ENCODE data around the gene CRIP2. TPM values are rescaled to one million over a fixed set of nuclear protein-coding genes. Genes with fewer than 3 reads are reported as not detected.

Gene CRIP2
- total RNA-seq, 1 donor from 2014 or later = 71.8 TPM

DNA sequence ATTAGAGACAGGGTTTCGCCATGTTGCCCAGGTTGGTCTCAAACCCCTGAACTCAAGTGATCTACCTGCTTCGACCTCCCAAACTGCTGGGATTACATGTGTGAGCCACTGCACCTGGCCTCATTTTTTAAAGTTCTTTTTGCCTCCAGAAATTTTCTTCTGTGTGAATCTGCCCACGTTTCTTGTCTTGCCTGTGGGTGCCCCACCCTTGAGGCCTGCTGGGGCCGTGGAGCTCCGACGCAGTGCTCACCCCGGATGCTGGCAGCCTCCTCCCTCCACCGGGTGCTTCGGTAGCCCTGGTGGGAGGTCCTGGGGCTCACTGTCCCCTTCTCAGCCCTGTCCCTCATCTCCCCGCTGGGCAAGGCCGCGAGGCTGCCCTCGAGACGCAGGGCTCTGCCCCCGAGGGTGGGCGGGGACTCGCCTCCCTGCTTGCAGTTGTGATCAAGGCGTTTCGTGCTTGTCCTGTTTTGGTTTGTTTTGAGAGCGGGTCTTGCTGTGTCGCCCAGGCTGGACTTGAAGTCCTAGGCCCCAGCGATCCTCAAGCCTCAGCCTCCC lies 19.5 kb upstream of the CRIP2 start:
- peaks cover 2% of the 10 kb centered on the region for H3K36me3 ChIP-seq (ENCODE audit: insufficient read depth, low read length)

DNA sequence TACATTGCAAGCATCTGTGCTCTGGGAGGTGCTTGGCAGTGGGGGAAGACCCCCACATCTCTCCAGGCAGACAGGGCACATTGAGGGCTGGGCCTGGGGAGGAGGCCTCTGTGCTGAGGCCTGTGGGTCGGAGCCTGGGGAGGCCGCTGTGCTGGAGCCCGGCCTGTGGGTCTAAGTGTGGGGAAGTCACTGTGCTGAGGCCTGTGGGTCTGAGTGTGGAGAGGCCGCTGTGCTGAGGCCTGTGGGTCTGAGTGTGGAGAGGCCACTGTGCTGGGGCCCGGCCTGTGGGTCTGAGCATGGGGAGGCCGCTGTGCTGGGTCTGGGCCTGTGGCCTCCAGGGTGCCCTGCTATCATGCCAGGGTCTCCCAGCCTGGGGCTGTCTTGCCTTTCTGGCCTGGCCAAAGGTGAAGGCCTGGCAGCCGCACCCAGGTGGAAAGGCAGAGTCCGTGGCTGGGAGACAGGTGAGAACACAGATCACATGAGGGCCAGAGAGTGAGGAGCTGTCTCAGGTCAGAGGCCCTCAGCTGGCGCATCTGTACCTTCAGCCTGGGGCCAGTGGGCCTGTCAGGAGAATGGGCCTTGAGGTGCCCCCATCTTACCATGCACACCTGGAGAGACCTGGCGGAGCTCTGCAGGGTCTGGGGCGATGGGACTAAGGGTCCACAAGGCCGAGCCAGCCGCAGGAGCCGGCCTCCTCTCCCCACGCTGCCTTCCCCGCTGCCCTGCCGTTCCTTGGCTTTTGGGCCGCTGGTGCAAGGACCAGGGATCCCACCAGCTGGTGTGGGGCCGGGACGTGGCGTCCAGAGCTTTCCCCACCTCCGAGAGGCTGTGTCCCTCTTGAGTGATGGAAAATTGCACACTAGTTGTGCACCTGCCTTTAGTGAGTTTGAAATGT lies 18.6 kb upstream of the CRIP2 start:
- Mint-ChIP-seq H3K4me3 (ENCODE audit: unreplicated experiment) (no peak overlapping the region), H3K9me3 (ENCODE audit: unreplicated experiment) (no peaks in the 10 kb centered on the region), H3K4me1 (ENCODE audit: low read depth, unreplicated experiment) (no peaks in the 10 kb centered on the region), H3K27me3 (ENCODE audit: low read depth, unreplicated experiment) (no peaks in the 10 kb centered on the region), H3K36me3 (ENCODE audit: low read depth, unreplicated experiment) (peaks cover 1% of the 10 kb centered on the region), H3K27ac (ENCODE audit: unreplicated experiment) (no peak overlapping the region)
- H3K9me3 ChIP-seq (ENCODE audit: insufficient read depth, low read depth, low read length) = no peaks in the 10 kb centered on the region
- H3K4me1 ChIP-seq (ENCODE audit: insufficient read depth, low read length) = no peaks in the 10 kb centered on the region
- peaks cover 15% of the 10 kb centered on the region for H4K20me1 ChIP-seq (ENCODE audit: insufficient read depth, low read length)
- no peak overlapping the region for H3K4me3 ChIP-seq (ENCODE audit: insufficient read depth, low read depth, low read length)
- H3K36me3 ChIP-seq (ENCODE audit: insufficient read depth, low read length) = peaks cover 2% of the 10 kb centered on the region
- H3K4me2 ChIP-seq (ENCODE audit: low read length) = no peak overlapping the region
- no peak for FAIRE-seq
- TF ChIP-seq, protein P1, sequence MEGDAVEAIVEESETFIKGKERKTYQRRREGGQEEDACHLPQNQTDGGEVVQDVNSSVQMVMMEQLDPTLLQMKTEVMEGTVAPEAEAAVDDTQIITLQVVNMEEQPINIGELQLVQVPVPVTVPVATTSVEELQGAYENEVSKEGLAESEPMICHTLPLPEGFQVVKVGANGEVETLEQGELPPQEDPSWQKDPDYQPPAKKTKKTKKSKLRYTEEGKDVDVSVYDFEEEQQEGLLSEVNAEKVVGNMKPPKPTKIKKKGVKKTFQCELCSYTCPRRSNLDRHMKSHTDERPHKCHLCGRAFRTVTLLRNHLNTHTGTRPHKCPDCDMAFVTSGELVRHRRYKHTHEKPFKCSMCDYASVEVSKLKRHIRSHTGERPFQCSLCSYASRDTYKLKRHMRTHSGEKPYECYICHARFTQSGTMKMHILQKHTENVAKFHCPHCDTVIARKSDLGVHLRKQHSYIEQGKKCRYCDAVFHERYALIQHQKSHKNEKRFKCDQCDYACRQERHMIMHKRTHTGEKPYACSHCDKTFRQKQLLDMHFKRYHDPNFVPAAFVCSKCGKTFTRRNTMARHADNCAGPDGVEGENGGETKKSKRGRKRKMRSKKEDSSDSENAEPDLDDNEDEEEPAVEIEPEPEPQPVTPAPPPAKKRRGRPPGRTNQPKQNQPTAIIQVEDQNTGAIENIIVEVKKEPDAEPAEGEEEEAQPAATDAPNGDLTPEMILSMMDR (IDR thresholded peaks at IDR 0.05; ENCODE audit: insufficient read depth, low read depth, low read length) = no peak
- no peak for TF ChIP-seq EZH2 (IDR thresholded peaks at IDR 0.05; ENCODE audit: insufficient read depth, low read length)
- no peaks in the 10 kb centered on the region for H3K79me2 ChIP-seq (ENCODE audit: insufficient read depth, low read length)
- no peak overlapping the region for H3K9ac ChIP-seq (ENCODE audit: low read length)
- DNase-seq (ENCODE audit: low read depth) = no peak
- no peak overlapping the region for H3K27ac ChIP-seq (ENCODE audit: low read depth, low read length)
- no peak overlapping the region for H2AFZ ChIP-seq (ENCODE audit: low read depth, low read length)
- H3K27me3 ChIP-seq (ENCODE audit: insufficient read depth, low read length) = no peaks in the 10 kb centered on the region

More for the DNA sequence above, 19.5 kb upstream of the CRIP2 start:
- H3K9me3 ChIP-seq (ENCODE audit: insufficient read depth, low read depth, low read length) = no peaks in the 10 kb centered on the region
- H3K4me3 ChIP-seq (ENCODE audit: insufficient read depth, low read depth, low read length) = no peak overlapping the region
- H3K27ac ChIP-seq (ENCODE audit: low read depth, low read length) = no peak overlapping the region
- no peak overlapping the region for H3K4me2 ChIP-seq (ENCODE audit: low read length)
- no peak overlapping the region for H2AFZ ChIP-seq (ENCODE audit: low read depth, low read length)
- H3K27ac Mint-ChIP-seq (ENCODE audit: unreplicated experiment) = no peak overlapping the region
- peaks cover 17% of the 10 kb centered on the region for H4K20me1 ChIP-seq (ENCODE audit: insufficient read depth, low read length)
- H3K4me1 ChIP-seq (ENCODE audit: insufficient read depth, low read length) = no peaks in the 10 kb centered on the region
- H3K27me3 Mint-ChIP-seq (ENCODE audit: low read depth, unreplicated experiment) = no peaks in the 10 kb centered on the region
- H3K36me3 Mint-ChIP-seq (ENCODE audit: low read depth, unreplicated experiment) = no peaks in the 10 kb centered on the region
- H3K9me3 Mint-ChIP-seq (ENCODE audit: unreplicated experiment) = no peaks in the 10 kb centered on the region
- H3K79me2 ChIP-seq (ENCODE audit: insufficient read depth, low read length) = no peaks in the 10 kb centered on the region
- no peak overlapping the region for H3K9ac ChIP-seq (ENCODE audit: low read length)
- TF ChIP-seq, protein P1 (IDR thresholded peaks at IDR 0.05; ENCODE audit: insufficient read depth, low read depth, low read length) = no peak
- no peak for TF ChIP-seq EZH2 (IDR thresholded peaks at IDR 0.05; ENCODE audit: insufficient read depth, low read length)
- no peak for DNase-seq (ENCODE audit: low read depth)
- H3K4me1 Mint-ChIP-seq (ENCODE audit: low read depth, unreplicated experiment) = no peaks in the 10 kb centered on the region
- FAIRE-seq = no peak
- H3K27me3 ChIP-seq (ENCODE audit: insufficient read depth, low read length) = no peaks in the 10 kb centered on the region
- no peak overlapping the region for H3K4me3 Mint-ChIP-seq (ENCODE audit: unreplicated experiment)
